AG09319 (cell line): ENCODE results near the gene RACGAP1.

Experiments
- DNase-seq: peaks from one replicate; pipeline ENCODE4 v3.0.0-alpha.2; 2010; ENCODE audit warnings: low read depth; ENCODE audit errors: extremely low read depth
- CTCF ChIP-seq: IDR thresholded peaks from 2 replicates; pipeline ENCODE4 v1.5.1; 2011; ENCODE audit warnings: low read depth, mild to moderate bottlenecking, inconsistent platforms, low read length, moderate library complexity

Gene RACGAP1

GRCh38 chr12:50053583-50053982 lies 28.3 kb upstream of the RACGAP1 start:
- no peak for DNase-seq
- no peak for TF ChIP-seq CTCF

GRCh38 chr12:50052964-50053363 lies 27.7 kb upstream of the RACGAP1 start:
- no peak for TF ChIP-seq CTCF
- DNase-seq, result no peak

GRCh38 chr12:50052544-50052943 lies 27.2 kb upstream of the RACGAP1 start:
- no peak for DNase-seq
- TF ChIP-seq CTCF, result no peak

GRCh38 chr12:50051101-50051806 lies 26.0 kb upstream of the RACGAP1 start:
- DNase-seq, result no peak
- no peak for TF ChIP-seq CTCF

- no peak for TF ChIP-seq CTCF
- DNase-seq, result no peak
Observed at GRCh38 chr12:50050410-50051098, 25.3 kb upstream of the RACGAP1 start.

- no peak for TF ChIP-seq CTCF
- DNase-seq, result no peak
Observed at GRCh38 chr12:50050119-50050385, 24.8 kb upstream of the RACGAP1 start.

GRCh38 chr12:50049254-50050118 lies 24.2 kb upstream of the RACGAP1 start:
- no peak for TF ChIP-seq CTCF
- no peak for DNase-seq
